ENCODE measurements around the gene RFTN1.

GRCh38 chr3:16475766-16476165, 37.7 kb downstream of the RFTN1 start:
- TF ChIP-seq CTCF (IDR thresholded peaks at IDR 0.05) (no peak), EZH2 (IDR thresholded peaks at IDR 0.05) (no peak)
